ENCODE measurements around the gene ZSWIM6. TPM values are rescaled to one million over a fixed set of nuclear protein-coding genes. Genes with fewer than 3 reads are reported as not detected.

Gene ZSWIM6
- total RNA-seq, 1 donor = 6.9 TPM

DNA sequence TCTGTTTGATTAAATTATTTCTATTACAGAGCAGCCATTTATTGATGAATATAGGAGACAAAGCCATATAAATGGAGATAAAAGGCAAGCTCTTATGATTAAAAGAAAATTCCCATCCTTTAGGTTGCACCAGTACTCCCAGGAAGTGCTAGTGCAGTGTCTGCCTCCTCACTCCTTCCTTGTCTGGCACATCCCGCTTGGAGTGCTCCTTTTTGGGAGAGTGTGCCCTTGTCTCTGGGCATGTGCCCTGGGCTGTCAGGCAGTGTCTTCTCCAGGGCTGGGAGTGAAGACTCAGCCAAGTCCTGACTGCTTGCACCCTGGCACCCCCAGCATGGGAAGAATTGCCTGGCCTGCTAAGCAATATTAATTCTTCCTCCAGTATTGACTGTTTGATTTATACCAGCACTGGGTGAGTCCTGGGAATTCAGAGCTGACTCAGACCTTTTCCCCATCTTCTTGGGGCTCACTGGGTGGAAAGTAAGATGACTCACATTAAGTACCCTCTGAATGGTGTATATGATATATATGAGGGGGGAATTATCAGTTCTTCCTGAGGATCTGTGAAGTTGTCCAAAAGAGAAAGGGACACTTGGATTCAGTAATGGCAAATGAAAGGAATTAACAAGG is 62.1 kb downstream of the ZSWIM6 start:
- H3K4me3 ChIP-seq (ENCODE audit: low read depth, low read length) = no peak overlapping the region
- TF ChIP-seq, protein P1, sequence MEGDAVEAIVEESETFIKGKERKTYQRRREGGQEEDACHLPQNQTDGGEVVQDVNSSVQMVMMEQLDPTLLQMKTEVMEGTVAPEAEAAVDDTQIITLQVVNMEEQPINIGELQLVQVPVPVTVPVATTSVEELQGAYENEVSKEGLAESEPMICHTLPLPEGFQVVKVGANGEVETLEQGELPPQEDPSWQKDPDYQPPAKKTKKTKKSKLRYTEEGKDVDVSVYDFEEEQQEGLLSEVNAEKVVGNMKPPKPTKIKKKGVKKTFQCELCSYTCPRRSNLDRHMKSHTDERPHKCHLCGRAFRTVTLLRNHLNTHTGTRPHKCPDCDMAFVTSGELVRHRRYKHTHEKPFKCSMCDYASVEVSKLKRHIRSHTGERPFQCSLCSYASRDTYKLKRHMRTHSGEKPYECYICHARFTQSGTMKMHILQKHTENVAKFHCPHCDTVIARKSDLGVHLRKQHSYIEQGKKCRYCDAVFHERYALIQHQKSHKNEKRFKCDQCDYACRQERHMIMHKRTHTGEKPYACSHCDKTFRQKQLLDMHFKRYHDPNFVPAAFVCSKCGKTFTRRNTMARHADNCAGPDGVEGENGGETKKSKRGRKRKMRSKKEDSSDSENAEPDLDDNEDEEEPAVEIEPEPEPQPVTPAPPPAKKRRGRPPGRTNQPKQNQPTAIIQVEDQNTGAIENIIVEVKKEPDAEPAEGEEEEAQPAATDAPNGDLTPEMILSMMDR (IDR thresholded peaks at IDR 0.05; ENCODE audit: insufficient read depth, low read length) = no peak
- no peak for DNase-seq (ENCODE audit: low read depth)

DNA sequence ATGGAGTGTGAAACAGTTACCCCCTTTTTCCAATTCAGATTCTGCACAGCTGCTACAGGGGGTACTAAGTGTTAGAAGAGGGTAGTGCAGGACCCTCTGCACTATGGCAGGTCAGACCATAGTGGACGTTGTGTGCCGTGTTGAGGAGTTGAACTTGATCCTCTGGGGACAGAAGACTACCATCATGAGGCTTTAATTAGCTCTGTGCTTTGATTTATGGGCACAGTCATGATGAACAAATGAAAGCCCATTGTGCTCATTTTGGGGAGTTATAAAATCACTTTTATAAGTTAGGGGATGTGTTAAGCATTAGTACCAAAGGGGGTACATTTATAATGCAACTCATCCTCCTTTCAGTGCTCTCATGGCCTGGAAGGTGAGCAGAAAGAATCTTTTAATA is 62.7 kb downstream of the ZSWIM6 start:
- DNase-seq (ENCODE audit: low read depth) = no peak
- H3K4me3 ChIP-seq (ENCODE audit: low read depth, low read length) = no peak overlapping the region
- TF ChIP-seq, protein P1 (IDR thresholded peaks at IDR 0.05; ENCODE audit: insufficient read depth, low read length) = no peak

DNA sequence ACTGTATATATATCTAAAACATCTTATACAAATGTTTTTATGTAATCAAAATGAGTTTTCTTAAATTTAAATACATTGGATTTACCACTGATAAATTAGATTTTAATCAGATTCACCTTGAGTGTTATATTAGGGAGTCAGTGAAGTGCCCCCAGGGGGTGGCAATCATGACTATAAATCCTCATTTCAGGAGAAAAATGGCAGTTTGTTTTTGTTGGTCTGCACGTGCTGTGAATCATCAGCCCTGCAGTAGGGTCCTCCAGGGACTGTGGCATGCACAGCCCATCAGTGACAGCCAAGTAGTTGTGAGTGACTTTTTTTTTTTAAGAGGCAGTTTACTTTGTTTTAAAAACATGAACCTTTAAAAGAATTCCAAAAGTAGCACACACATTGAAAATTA is 65.2 kb downstream of the ZSWIM6 start:
- TF ChIP-seq, protein P1 (IDR thresholded peaks at IDR 0.05; ENCODE audit: insufficient read depth, low read length) = no peak
- DNase-seq (ENCODE audit: low read depth) = no peak
- no peak overlapping the region for H3K4me3 ChIP-seq (ENCODE audit: low read depth, low read length)

DNA sequence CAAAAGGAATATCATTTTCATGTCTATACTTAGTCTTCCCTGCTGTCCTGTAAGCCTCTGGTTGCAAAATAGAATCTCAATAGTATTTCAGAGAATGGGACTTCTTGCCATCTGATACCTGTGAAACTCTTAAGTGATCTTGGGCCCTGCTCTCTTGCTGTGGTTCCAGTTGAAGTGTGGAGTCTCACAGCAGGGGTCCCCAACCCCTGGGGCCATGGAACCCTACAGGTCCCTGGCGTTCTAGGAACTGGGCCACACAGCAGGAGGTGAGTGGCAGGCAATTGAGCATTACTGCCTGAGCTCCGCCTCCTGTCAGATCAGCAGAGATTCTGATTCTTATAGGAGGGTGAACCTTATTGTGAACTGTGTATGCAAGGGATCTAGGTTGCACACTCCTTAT is 65.9 kb downstream of the ZSWIM6 start:
- no peak overlapping the region for H3K4me3 ChIP-seq (ENCODE audit: low read depth, low read length)
- TF ChIP-seq, protein P1 (IDR thresholded peaks at IDR 0.05; ENCODE audit: insufficient read depth, low read length) = no peak

DNA sequence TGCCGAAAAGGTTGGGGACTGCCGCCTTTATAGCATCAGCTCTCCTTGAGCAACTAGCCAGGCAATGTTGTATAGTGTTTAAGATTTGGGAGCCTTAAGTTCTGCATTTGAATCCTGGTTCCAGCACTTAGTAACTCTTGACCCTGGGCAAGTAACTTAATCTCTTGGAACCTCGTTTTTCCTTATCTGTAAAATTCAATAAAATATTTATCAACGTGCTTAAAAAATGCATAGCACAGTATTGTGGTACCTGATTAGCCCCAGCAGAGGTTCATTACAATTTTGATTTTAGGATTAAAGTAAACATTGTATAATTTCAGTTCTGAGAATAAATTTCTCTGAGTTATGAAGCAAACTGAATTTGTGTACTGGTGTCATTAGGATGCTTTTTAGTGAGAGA is 66.4 kb downstream of the ZSWIM6 start:
- no peak for DNase-seq (ENCODE audit: low read depth)
- H3K4me3 ChIP-seq (ENCODE audit: low read depth, low read length) = no peak overlapping the region
- TF ChIP-seq, protein P1 (IDR thresholded peaks at IDR 0.05; ENCODE audit: insufficient read depth, low read length) = no peak

More for the DNA sequence above, 65.9 kb downstream of the ZSWIM6 start:
- DNase-seq (ENCODE audit: low read depth) = no peak

DNA sequence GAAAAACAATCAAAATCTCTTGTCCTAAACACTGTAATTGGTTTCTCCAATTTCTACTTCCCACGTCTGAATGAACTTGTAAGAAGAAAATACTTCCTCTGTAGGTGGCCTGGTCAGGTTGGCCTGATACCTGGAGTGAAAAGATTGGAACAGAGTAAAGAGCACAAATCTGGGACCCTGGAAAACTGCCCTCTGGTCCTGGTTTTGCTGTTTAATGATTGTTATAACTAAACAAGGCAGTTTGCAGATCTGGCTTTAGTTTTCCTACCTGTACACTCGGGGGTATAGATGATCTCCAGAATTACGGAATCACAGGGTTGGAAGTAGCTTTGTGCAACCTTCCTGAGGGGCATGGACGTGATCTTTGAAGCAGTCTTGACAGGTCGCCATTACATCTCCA is 67.6 kb downstream of the ZSWIM6 start:
- TF ChIP-seq, protein P1 (IDR thresholded peaks at IDR 0.05; ENCODE audit: insufficient read depth, low read length) = no peak
- no peak for DNase-seq (ENCODE audit: low read depth)
- H3K4me3 ChIP-seq (ENCODE audit: low read depth, low read length) = no peak overlapping the region

DNA sequence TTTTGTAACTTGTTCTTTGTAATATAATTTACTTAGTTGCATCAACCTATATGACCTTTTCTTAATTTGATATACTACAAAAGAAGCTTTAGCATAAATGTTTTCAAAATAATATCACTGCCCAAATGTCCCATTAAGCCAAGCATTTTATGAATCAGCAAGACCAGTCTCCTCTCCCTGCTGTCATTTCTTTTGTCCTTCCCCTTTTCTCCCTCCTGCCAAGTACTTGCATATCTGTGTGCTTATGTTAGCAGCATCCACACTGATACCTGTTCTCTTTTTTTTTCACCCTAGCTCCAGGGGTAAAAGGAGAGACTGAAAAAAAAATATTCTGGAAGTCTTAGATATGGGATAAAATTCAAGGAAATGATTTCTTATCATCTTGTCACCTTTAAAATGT is 69.7 kb downstream of the ZSWIM6 start:
- TF ChIP-seq, protein P1 (IDR thresholded peaks at IDR 0.05; ENCODE audit: insufficient read depth, low read length) = no peak
- H3K4me3 ChIP-seq (ENCODE audit: low read depth, low read length) = no peak overlapping the region
- peak; percentile 67 for DNase-seq (ENCODE audit: low read depth)
